GM19193 (cell line): ENCODE results near the gene SPNS3.

Source experiments
- POLR2A ChIP-seq: IDR thresholded peaks from 4 replicates; pipeline ENCODE4 v1.6.1; 2011; ENCODE audit not compliant: insufficient read depth, insufficient read length; ENCODE audit errors: extremely low read depth

Gene SPNS3

GRCh38 chr17:4446326-4447071 lies 12.8 kb downstream of the SPNS3 start:
- no peak for TF ChIP-seq POLR2A

DNA sequence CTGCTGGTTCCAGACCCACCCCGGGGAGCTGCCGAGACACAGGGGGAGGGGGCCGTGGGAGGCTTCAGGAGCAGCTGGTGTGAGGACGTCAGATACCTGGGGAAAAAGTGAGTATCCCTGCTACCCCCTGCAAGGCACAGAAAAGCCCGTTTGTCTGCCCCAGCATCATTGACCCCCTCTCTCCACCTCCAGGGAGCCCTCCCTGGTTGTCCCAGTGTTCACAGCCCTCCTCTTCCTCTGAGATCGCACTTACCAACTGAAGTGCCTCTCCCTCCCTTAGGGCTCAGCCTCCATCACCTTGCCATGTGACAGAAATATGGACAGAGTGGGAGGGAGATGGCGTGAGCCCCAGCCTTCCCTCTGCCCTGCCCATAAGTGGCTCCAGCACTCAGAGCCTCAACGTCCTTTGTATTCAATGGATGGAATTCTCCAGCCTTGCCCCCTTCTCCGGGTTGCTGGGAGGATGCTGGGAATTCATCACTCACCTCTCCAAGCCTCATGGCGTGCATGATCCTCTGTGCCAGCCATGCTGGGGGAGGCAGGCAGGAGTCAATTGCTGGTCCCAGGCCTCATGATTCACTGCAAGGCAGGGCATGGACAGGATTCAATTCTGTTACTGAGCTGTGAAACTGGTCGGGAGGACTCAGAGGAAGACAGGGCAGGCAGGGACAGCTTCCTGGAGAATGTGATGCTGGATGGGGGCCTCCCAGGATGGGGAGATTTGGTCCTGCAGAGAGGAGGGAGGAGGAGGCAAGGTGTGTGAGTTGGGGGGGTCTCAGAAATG lies 14.6 kb downstream of the SPNS3 start:
- no peak for TF ChIP-seq POLR2A

DNA sequence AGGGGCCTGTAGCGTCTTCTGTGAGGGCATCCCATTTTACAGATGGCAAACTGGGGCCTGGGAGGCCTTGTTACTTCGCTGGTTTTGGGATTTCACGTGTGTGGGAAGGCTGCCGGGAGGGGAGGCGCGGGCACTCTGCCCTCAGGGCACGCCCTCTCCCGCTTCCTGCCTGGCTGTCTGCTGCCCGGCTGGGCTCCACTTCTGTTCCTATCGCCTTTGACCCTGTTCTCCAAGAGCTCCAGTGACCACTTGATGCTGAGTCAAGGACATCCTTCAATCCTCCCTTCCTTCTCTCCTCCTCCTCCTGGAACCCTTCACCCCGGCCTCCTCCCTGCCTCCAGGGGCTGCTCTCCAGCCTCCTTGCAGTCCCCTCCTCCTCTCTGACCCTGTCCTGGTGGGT lies 16.0 kb downstream of the SPNS3 start:
- TF ChIP-seq POLR2A, result no peak

- no peak for TF ChIP-seq POLR2A
Observed at GRCh38 chr17:4450710-4451316, 17.1 kb downstream of the SPNS3 start.

DNA sequence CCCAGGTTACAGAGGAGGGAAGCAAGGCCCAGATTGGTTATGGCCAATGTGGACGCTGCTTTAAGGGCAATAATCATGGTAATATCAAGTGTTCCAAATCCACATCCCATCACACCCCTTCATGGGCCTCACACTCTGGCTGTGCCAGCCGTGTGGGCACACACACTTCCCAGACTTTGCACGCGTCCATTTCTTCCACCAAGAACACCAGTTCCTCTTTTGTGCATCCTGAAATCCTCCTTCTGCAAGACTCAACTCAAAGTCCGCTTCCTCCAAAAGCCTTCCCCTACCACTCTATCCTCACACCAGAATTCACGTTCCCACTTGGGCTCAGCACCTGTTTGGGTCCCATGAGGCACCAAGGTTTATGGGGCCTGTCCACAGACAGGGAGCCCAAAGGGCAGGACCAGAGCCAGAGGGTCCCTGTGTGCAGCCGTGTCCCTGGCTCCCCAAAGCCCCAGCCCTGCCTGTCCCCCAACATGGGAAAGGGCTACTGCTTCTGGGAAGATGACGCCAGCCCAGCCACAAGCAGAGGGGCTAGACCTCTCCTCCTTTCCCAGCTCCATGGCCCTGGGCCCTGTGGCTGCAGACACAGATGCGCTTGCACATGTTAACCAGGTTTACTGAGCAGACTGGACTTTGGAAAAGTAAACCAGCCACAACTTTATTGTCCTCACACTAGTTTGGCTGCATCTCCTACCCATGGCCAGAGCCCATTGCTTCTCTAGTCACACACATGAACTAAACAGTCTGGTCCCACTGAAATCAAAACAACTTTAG lies 20.3 kb downstream of the SPNS3 start:
- no peak for TF ChIP-seq POLR2A

DNA sequence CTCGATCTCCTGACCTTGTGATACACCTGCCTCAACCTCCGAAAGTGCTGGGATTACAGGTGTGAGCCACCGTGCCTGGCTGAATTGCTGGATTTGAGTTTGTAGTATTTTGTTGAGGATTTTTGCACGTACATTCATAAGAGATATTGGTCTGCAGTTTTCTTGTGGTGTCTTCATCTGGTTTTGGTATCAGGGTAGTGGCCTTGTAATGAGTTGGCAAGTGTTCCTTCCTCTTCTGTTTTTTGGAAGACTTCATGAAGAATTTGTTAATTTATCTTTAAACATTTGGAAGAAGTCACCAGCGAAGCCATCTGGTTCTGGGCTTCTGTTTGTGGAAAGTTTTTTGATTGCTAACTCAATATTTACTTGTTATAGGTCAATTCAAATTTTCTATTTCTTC lies 26.9 kb downstream of the SPNS3 start:
- TF ChIP-seq POLR2A, result no peak

- TF ChIP-seq POLR2A, result no peak
Observed at GRCh38 chr17:4463818-4464476, 30.2 kb downstream of the SPNS3 start.

- TF ChIP-seq POLR2A, result no peak
Observed at GRCh38 chr17:4465786-4466185, 32.0 kb downstream of the SPNS3 start.

DNA sequence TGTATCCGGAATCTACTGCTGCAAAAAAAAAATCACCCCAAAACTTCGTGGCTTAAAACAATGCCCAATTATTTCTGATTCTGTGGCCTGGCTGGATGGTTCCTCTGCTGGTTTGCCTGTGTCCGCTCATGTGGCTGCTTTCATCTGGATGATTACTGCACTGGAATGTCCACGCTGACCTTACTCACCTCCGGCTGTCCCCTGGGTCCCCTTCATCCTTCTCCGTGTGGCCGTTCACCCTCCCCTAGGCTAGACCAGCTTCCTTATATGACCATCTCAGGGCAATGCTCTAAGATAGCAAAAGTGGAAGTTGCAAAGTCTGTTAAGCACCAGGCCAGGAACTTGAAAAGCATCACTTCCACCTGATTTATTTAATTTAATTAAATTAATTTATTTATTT lies 33.5 kb downstream of the SPNS3 start:
- no peak for TF ChIP-seq POLR2A

DNA sequence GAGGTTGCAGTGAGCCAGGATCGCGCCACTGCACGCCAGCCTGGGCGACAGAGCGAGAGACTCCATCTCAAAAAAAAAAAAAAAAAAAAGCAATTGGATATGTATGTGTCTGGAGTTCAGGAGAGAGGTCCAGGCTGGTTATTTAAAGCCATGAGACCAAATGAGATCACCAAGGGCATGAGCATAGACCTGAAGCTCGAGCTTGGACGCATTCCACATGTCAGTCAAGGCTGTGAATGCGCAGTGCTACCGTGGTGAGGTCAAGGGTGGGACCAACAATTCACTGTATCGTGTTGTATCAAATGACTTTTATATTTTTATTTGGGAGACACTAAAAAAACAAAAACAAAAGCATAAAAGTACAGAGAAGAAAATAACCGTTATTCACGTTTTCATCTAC lies 35.8 kb downstream of the SPNS3 start:
- TF ChIP-seq POLR2A, result no peak

- TF ChIP-seq POLR2A, result no peak
Observed at GRCh38 chr17:4472286-4472685, 38.5 kb downstream of the SPNS3 start.

DNA sequence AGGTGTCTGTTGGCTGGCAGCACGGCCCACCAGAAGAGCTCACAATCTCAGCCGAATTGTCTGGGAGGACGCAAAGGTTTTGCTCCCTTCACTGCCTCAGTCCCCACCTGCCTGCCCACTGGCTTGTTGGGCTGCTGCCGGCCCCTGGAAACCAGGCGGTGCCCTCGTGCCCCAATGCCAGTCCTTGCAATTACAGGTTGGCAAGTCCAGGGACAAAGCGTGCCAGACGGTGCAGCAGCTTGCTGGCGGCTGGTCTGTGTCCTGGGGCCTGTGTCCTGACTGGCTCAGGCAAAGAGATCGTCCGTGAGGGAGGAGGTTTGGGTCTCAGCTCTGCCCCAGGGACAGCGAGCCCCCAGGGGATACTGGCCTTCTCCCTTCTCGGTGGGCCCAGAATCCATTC lies 40.4 kb downstream of the SPNS3 start:
- TF ChIP-seq POLR2A, result no peak

GRCh38 chr17:4475001-4475400 lies 41.3 kb downstream of the SPNS3 start:
- no peak for TF ChIP-seq POLR2A

DNA sequence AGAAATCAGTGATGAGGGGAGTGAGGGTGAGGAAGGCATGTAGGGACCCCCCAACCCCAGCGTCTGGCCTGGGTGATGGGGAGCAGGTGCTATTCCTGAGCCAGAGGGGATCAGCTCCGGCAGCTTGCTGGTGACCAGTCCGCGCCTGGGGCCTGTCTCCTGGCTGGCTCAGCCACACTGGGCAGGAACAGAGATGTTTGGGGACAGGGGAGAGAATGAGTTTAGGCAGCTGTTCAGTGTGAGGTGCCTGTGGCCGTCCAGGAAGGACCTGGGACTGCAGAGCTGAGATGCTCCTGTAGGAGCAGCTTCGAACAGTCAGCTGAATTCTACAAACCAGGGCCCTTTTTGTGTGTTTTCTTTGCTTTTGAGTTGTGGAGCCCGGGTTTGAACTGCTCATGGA lies 41.7 kb downstream of the SPNS3 start:
- no peak for TF ChIP-seq POLR2A
